ENCODE measurements around the gene MEN1. TPM values are rescaled to one million over a fixed set of nuclear protein-coding genes. Genes with fewer than 3 reads are reported as not detected.

The MEN1 gene
- total RNA-seq, 2 donors from 2014 or later: 33.8 to 36.3 TPM

GRCh38 chr11:64772303-64773018, 37.9 kb downstream of the MEN1 start:
- Mint-ChIP-seq H3K4me1 (ENCODE audit: low read depth) (peaks cover 96% of the 10 kb centered on the region), H3K9me3 (no peaks in the 10 kb centered on the region), H3K27me3 (ENCODE audit: low read depth) (no peaks in the 10 kb centered on the region), H3K4me3 (peak overlapping the region; percentile 20 to 70), H3K36me3 (ENCODE audit: insufficient read depth in 2 of 2) (peaks cover 37 to 91% of the 10 kb centered on the region in 2 donors), H3K27ac (peak overlapping the region; percentile 97)
- no peak for DNase-seq
- no peak for ATAC-seq (replicated peaks in 1 of 2)

GRCh38 chr11:64771861-64772260, 38.5 kb downstream of the MEN1 start:
- H3K36me3 Mint-ChIP-seq (ENCODE audit: insufficient read depth in 2 of 2): peaks cover 31 to 89% of the 10 kb centered on the region in 2 donors
- H3K9me3 Mint-ChIP-seq: no peaks in the 10 kb centered on the region
- H3K4me1 Mint-ChIP-seq (ENCODE audit: low read depth): peaks cover 96% of the 10 kb centered on the region
- H3K27ac Mint-ChIP-seq: peak overlapping the region; percentile 97
- DNase-seq (no peak), ATAC-seq (replicated peaks in 1 of 2) (no peak)
- no peaks in the 10 kb centered on the region for H3K27me3 Mint-ChIP-seq (ENCODE audit: low read depth)
- H3K4me3 Mint-ChIP-seq: peak overlapping the region; percentile 20 to 70

GRCh38 chr11:64770120-64770519, 40.2 kb downstream of the MEN1 start:
- H3K36me3 Mint-ChIP-seq (ENCODE audit: insufficient read depth in 2 of 2): peaks cover 22 to 77% of the 10 kb centered on the region in 2 donors
- no peak overlapping the region for H3K4me3 Mint-ChIP-seq
- no peaks in the 10 kb centered on the region for H3K9me3 Mint-ChIP-seq
- ATAC-seq (replicated peaks in 1 of 2) (no peak), DNase-seq (no peak)
- H3K27me3 Mint-ChIP-seq (ENCODE audit: low read depth): no peaks in the 10 kb centered on the region
- H3K4me1 Mint-ChIP-seq (ENCODE audit: low read depth): peaks cover 91% of the 10 kb centered on the region
- peak overlapping the region; percentile 97 for H3K27ac Mint-ChIP-seq

- peak overlapping the region; percentile 11 for H3K27ac Mint-ChIP-seq
- DNase-seq: no peak
- no peak overlapping the region for H3K4me3 Mint-ChIP-seq
- peaks cover 91% of the 10 kb centered on the region for H3K4me1 Mint-ChIP-seq (ENCODE audit: low read depth)
- peaks cover 24 to 76% of the 10 kb centered on the region in 2 donors for H3K36me3 Mint-ChIP-seq (ENCODE audit: insufficient read depth in 2 of 2)
- no peaks in the 10 kb centered on the region for H3K9me3 Mint-ChIP-seq
- no peaks in the 10 kb centered on the region for H3K27me3 Mint-ChIP-seq (ENCODE audit: low read depth)
- no peak for ATAC-seq (replicated peaks in 1 of 2)
These were observed 41.1 kb downstream of the MEN1 start for GRCh38 chr11:64769283-64769682.

- no peaks in the 10 kb centered on the region for H3K9me3 Mint-ChIP-seq
- ATAC-seq (replicated peaks in 1 of 2) (no peak), DNase-seq (no peak)
- H3K4me3 Mint-ChIP-seq: peak overlapping the region in 1 of 2 donors; percentile 50
- peaks cover 20 to 70% of the 10 kb centered on the region in 2 donors for H3K36me3 Mint-ChIP-seq (ENCODE audit: insufficient read depth in 2 of 2)
- H3K27ac Mint-ChIP-seq: no peak overlapping the region
- H3K27me3 Mint-ChIP-seq (ENCODE audit: low read depth): no peaks in the 10 kb centered on the region
- peaks cover 91% of the 10 kb centered on the region for H3K4me1 Mint-ChIP-seq (ENCODE audit: low read depth)
These were observed 42.1 kb downstream of the MEN1 start for GRCh38 chr11:64768300-64768694.

- no peaks in the 10 kb centered on the region for H3K27me3 Mint-ChIP-seq (ENCODE audit: low read depth)
- peak overlapping the region in 1 of 2 donors; percentile 50 for H3K4me3 Mint-ChIP-seq
- no peaks in the 10 kb centered on the region for H3K9me3 Mint-ChIP-seq
- peak; percentile 83 to 85 for DNase-seq
- H3K4me1 Mint-ChIP-seq (ENCODE audit: low read depth): peaks cover 91% of the 10 kb centered on the region
- peak; percentile 48 to 53 for ATAC-seq (replicated peaks in 1 of 2)
- peaks cover 20 to 69% of the 10 kb centered on the region in 2 donors for H3K36me3 Mint-ChIP-seq (ENCODE audit: insufficient read depth in 2 of 2)
- H3K27ac Mint-ChIP-seq: peak overlapping the region; percentile 86
These were observed 42.7 kb downstream of the MEN1 start for GRCh38 chr11:64767344-64768299.

- H3K9me3 Mint-ChIP-seq: no peaks in the 10 kb centered on the region
- DNase-seq (no peak), ATAC-seq (replicated peaks in 1 of 2) (no peak)
- H3K36me3 Mint-ChIP-seq (ENCODE audit: insufficient read depth in 2 of 2): peaks cover 20 to 62% of the 10 kb centered on the region in 2 donors
- no peak overlapping the region for H3K27ac Mint-ChIP-seq
- no peaks in the 10 kb centered on the region for H3K27me3 Mint-ChIP-seq (ENCODE audit: low read depth)
- H3K4me3 Mint-ChIP-seq: no peak overlapping the region
- H3K4me1 Mint-ChIP-seq (ENCODE audit: low read depth): peaks cover 91% of the 10 kb centered on the region
These were observed 43.5 kb downstream of the MEN1 start for GRCh38 chr11:64766881-64767280.

GRCh38 chr11:64765851-64766665, 44.3 kb downstream of the MEN1 start:
- Mint-ChIP-seq H3K9me3 (no peaks in the 10 kb centered on the region), H3K36me3 (ENCODE audit: insufficient read depth in 2 of 2) (peaks cover 20 to 54% of the 10 kb centered on the region in 2 donors), H3K27ac (peak overlapping the region; percentile 6), H3K4me1 (ENCODE audit: low read depth) (peaks cover 91% of the 10 kb centered on the region), H3K4me3 (peak overlapping the region in 1 of 2 donors; percentile 20), H3K27me3 (ENCODE audit: low read depth) (no peaks in the 10 kb centered on the region)
- no peak for ATAC-seq (replicated peaks in 1 of 2)
- no peak for DNase-seq

- no peak for DNase-seq
- H3K27me3 Mint-ChIP-seq (ENCODE audit: low read depth): no peaks in the 10 kb centered on the region
- H3K27ac Mint-ChIP-seq: peak overlapping the region; percentile 85
- no peak for ATAC-seq (replicated peaks in 1 of 2)
- peak overlapping the region; percentile 78 to 83 for H3K4me3 Mint-ChIP-seq
- H3K4me1 Mint-ChIP-seq (ENCODE audit: low read depth): peaks cover 90% of the 10 kb centered on the region
- no peaks in the 10 kb centered on the region for H3K9me3 Mint-ChIP-seq
- peaks cover 17 to 47% of the 10 kb centered on the region in 2 donors for H3K36me3 Mint-ChIP-seq (ENCODE audit: insufficient read depth in 2 of 2)
These were observed 45.0 kb downstream of the MEN1 start for GRCh38 chr11:64765291-64765850.

GRCh38 chr11:64764753-64765152, 45.6 kb downstream of the MEN1 start:
- Mint-ChIP-seq H3K27me3 (ENCODE audit: low read depth) (no peaks in the 10 kb centered on the region), H3K9me3 (no peaks in the 10 kb centered on the region), H3K27ac (peak overlapping the region; percentile 85), H3K4me1 (ENCODE audit: low read depth) (peaks cover 86% of the 10 kb centered on the region), H3K36me3 (ENCODE audit: insufficient read depth in 2 of 2) (peaks cover 14 to 44% of the 10 kb centered on the region in 2 donors), H3K4me3 (peak overlapping the region; percentile 78 to 83)
- ATAC-seq (replicated peaks in 1 of 2) (no peak), DNase-seq (no peak)

- H3K27me3 Mint-ChIP-seq (ENCODE audit: low read depth): no peaks in the 10 kb centered on the region
- H3K4me3 Mint-ChIP-seq: peak overlapping the region; percentile 78 to 83
- ATAC-seq (replicated peaks in 1 of 2) (peak; percentile 28), DNase-seq (peak; percentile 40 to 44)
- peaks cover 80% of the 10 kb centered on the region for H3K4me1 Mint-ChIP-seq (ENCODE audit: low read depth)
- H3K9me3 Mint-ChIP-seq: no peaks in the 10 kb centered on the region
- peak overlapping the region; percentile 85 for H3K27ac Mint-ChIP-seq
- peaks cover 11 to 38% of the 10 kb centered on the region in 2 donors for H3K36me3 Mint-ChIP-seq (ENCODE audit: insufficient read depth in 2 of 2)
These were observed 46.2 kb downstream of the MEN1 start for GRCh38 chr11:64764040-64764611.

GRCh38 chr11:64763526-64764039, 46.8 kb downstream of the MEN1 start:
- ATAC-seq (replicated peaks in 1 of 2): peak in 1 of 2 donors; percentile 2
- Mint-ChIP-seq H3K4me3 (peak overlapping the region; percentile 78 to 83), H3K9me3 (no peaks in the 10 kb centered on the region), H3K27me3 (ENCODE audit: low read depth) (no peaks in the 10 kb centered on the region), H3K4me1 (ENCODE audit: low read depth) (peaks cover 76% of the 10 kb centered on the region), H3K27ac (peak overlapping the region; percentile 85), H3K36me3 (ENCODE audit: insufficient read depth in 2 of 2) (peaks cover 11 to 34% of the 10 kb centered on the region in 2 donors)
- DNase-seq: peak in 1 of 2 donors; percentile 2

All from activated T-cell treated with anti-CD3 and anti-CD28 coated beads, Interleukin-2, amount 50 U/mL, for 72 hours (primary cell).